Stimulated activated CD8-positive, alpha-beta memory T cell treated with anti-CD3 and anti-CD28 coated beads, Interleukin-2, amount 100 ng/mL, for 1 hour (primary cell): Measurements from ENCODE around the gene BEND4.
"Not testable (repeated sequence)": the region's sequence is repeated elsewhere in the genome, so short reads cannot be mapped to it uniquely, and the experiment has no call there.

Experiments
- DNase-seq, 2 donors: peaks; one replicate each; pipeline ENCODE4 v3.0.0-alpha.2; 2020; ENCODE audit warnings: low read depth in 2 of 2

Gene BEND4

DNA sequence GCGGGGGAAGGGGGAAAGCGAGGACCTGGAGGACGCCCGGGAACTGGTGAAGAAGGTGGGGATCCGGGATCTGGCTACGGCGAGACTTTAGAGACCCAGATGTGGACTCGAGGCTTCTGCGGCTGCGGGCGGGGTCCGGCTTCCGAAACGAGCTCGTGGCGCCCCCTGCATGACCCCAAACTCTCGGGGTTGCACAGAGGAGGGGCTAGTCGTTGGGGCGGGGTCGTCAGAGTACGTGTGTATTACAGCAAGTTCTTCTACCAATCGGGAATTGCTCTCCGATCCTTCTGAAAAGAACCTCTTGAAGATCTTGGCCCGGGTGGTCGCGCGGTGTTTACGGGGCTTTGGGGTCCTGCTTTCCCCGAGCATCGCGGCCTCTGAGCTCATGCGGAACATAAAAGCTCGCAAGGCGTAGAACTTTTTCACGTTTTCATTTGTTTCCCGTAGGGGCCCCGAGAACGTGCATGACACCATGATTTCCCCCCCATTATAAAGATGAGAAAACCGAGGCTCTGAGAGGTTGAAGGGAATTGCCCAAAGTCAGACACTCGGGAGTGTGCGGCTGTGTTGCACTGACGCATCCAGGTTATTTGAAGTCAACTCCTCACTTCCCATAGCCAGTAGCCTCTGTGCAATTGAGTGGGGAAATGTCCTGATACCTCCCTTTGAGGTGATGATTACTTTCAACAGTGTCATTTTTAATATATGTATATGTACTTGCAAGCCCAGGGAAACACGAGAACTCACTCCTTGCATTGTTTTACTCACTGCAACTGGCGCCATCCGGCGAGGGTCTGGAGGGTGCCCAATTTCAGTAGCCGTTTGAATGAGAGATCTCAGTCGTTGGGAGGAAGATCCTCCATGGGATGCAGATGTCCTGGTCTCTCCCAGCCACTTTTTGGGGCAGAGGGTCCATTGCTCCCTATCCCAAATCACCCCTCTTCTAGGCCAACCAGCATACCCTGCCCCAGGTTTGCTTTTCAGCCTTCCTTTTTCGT is at the start of gene BEND4:
TSS of gene BEND4 (minus strand) at position 149 of the 998 bp plus-strand sequence. CDS start 512 bp downstream, outside the sequence.
- DNase-seq: no peak

DNA sequence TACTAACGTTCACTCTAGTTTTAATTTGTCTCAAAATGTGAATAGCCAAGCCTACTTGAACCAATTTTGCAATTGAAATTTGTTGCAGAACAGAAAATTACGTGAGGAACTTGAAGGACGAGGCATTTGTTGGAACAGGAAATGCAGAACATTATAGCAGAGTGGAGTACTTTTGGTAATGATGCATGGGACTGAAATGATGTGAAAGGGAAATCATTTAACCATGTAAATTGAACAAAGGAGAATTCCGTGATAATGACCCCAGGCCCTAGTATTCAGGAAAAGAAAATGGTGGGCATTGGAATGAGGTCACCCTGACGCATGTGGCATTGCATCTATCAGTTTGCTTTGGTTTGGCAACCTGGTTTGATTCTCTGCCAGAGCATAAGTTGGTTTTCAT is 44.9 kb upstream of the BEND4 start:
- no peak for DNase-seq

DNA sequence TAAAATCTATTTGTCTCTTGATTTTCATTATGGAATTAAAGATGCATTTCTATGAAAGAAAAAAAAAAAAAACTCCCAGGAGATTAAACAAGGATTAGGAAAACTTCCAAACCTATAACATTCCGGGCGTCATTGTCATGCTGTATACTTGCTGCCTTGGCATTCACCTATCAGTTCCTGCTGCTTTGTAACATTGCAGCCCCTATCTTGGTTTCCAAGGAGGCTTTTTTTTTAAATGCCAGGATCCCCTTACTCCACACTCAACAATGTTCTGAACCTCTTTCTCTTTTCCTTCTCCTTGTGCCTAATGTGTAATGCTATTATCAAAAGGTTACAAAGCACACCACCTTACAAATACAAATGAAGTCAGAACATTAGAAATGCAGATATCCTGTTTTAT is 20.5 kb upstream of the BEND4 start:
- no peak for DNase-seq

DNA sequence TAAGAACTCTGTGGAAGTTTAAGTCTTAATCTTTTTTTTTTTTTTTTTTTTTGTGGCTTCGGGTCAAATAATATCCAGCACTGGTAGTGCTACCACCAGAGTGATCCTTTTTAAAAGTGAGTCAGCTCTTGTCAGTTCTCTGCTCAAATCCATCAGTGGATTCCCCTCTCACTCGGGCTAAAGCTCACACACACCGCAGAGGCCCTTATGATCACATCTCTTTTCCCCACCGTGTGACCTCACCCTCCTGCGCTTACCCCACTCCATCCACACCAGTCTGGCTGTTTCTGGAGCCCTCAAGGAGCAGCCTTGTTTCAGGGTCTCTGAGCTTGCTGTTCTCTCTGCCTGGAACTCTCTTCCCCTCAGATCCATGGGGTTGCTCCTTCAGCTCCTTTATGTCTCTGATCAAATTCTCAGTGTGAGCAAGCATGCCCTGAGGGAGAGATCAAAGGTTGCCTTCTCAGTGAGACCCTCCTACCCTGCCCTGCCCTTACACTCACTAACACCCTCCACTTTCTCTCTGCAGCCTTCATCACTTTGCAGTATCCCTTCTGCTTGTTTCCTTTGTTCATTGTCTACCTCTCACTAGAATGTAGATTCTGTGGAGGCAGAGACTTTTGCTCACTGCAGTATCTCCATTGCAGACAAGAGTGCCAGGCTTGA is 19.8 kb upstream of the BEND4 start:
- no peak for DNase-seq

DNA sequence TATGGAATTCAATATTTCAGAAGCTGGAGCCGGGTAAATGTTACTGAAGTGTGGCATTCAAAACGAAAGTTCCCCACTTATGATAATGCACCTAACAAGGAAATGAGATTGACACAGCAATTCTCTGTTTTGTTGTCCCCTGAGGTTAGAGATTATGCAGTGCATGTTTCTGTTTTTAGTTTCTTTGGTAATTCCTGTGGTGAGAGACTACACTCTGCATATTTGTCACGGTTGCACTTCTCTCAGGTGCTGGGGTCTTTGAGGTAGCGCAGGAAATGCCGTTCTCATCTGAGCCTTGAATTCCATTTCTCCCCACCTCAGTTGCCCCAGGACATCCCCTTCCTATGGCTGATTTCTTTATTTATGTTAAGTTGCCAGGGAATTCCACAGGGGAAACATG is 15.3 kb upstream of the BEND4 start:
- DNase-seq: no peak

DNA sequence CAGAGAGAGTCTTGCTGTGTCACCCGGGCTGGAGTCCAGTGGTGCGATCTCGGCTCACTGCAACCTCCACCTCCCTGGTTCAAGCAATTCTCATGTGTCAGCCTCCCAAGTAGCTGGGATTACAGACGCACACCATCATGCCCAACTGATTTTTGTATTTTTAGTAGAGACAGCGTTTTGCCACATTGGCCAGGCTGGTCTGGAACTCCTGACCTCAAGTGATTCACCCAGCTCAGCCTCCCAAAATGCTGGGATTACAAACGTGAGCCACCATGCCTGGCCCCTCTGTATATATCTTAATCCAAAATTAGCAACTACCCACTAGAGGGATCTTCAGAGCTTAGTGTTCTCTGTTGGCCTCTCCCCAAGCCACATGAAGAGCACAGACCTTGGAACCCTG is 13.7 kb upstream of the BEND4 start:
- DNase-seq: not testable (repeated sequence)

DNA sequence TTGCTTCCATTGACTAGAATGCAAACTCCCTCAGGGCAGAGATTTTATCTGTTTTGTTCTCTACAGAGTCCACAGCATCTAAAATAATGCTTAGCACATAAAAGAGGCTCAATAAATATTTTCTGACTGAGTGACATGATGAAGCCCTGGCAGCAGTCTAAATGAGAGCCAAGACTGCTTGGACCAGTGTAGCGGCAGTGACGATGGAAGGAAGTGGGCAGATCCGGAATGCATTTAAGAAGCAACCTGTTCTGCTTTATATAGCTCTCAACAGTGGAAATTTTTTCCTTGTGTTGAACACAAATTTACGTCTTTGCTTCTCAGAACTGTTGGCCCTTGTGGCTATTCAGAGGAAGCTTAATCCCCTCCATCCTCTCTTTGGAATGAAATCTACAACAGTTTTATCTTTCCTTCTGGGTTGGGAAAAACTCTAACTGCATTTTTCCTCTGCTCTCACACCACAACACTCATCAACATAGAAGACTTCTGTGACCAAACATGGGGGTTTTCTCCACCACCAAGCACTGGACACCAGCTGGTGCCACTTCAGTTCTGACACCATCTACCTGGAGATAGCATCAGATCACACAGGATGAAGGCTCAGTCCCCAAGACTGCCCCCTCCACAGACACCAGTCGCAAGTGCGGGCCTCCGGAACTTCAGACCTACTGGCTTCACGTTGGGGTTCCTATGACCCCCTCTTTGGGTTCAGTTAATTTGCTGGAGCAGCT is 7.0 kb upstream of the BEND4 start:
- no peak for DNase-seq

DNA sequence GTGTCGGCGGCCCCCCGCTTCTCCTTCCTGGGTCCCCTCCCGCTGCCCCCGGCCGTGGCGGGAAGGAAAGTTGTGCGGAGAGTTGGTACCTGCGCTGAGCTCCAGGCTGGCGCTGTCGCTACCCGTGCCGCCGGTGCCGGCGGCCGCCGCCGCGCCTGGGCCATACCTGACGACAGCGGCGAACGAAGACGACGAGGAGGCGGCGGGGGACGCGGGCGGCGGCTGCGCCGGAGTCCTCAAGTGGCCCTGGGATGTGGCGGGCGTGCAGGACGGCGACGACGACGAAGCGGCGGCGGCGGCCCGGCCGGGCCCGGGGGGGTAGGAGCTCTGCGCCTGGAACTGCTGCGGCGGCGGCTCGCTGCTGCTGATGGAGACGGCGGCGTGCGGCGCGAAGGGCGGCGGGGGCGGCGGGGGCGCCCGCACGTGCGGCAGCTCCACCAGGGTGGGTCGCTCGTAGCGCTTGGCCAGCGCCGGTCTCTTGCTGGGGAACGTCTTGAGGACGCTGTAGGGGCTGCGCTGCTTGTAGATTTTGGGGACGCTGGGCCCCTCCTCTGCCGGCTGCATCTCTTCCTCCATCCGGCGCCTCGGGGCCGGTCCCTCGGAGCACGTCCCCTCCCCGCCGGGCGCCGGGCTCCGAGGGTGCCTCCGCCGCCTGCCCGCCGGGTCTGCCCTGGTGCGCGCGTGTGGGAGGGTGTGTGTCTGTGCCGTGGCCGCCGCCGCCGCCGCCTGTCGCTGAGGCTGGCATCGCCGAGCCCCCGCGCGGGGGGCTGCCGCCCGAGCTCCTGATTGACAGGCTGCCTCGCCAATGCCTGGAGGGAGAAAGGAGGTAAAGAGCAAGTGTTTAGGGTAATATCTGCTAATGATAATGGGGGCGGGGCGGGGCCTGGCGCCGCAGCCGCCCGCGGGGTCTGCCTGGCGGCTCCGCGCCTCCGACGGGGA is 618 bp downstream of the BEND4 start:
- DNase-seq: no peak

DNA sequence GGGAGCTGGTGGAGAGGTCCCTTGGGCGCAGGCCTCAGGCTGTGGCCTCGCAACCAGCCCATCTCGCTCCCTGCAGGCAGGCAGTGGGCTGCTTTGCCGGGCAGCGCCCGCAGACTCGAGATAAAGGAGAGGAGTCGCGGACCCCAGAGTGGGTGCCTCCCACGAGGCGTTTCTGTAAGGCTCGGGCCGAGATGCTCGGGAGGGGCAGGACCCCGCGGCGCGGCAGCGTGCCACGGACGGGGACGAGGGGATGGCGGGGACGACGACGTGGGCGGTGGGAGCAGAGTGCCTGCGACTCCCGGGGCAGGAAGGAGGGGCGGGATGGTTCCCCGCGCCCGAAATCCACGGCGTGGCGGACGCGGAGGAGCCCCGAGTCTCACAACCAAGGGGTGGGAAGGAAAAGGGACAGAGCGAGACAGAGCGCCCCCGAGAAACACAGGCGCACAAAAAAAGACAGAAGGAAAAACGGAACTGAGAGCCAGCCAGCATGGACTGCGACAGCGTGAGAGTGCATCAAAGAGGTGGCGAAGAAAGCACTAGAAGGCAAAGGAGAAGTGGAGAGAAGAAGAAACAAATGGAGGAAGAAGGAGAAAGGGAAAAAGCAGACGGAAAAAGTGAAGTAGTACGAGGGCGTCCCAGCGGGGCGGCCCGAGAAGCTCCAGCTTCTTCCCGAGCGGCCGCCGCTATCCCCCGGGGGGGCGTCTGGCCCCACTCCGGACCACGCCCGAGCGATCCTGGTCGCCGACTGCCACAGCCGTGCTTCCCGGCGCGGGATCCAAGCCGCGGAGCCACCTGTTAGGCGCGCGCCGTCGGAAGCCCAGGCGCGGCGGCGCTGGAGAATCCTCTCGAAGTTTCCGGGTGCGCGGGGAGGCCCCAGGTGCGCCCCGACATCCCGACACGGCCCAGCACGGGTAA is 1.5 kb downstream of the BEND4 start:
- DNase-seq: no peak

DNA sequence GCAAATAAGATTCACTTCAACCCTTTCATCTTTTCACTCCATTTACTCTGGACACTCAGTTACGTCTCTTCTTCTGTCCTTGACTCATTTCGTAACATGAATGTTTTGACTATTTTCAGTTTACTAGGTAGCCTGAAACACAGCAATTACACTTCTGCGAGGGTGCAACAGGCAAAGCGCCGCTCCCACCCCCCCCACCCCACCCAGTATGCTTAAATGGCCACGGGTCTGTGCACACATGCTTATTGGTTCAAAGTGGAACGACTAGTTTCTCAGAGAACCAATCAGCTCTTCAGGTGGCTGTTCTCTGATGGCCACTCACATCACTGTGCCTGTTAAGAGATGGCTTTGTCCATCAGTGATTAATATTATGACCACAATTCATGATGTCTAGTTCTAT is 3.5 kb downstream of the BEND4 start:
- no peak for DNase-seq

DNA sequence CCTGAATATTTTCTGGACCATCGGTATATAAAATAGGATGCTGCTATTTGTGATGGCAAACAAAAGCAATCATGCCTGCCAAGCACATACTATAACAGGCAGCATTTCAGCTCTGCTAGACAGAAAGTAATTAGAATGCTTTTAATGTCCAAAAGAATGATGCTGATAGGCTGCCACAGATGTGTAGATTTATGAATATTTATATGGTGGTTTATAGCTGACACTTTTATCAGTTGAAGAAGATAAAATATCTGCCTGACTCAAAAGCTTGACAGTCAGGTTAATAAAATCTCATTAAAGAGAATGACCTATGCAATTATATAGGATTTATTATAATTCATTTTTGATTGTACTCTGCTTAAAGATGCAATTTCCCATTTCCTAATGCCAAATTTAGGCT is 4.0 kb downstream of the BEND4 start:
- DNase-seq: no peak

DNA sequence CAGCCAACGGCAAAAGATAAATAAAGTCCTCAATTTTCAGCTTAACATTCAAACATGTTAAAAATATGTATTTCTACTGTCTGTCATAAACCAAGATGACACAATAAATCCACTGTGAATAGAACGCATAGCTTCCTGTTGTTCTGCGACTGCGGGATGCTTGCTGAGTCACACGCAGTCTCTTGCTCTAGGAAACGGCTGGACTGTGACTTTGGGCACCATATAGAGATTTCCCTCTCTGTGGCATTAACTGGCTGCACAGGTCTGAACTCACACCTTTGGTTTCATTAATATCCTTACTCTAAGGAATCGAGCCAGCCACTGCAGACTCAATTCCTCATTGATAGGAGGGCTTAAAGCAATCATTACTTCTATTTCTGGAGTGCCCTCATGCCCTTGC is 8.4 kb downstream of the BEND4 start:
- no peak for DNase-seq

DNA sequence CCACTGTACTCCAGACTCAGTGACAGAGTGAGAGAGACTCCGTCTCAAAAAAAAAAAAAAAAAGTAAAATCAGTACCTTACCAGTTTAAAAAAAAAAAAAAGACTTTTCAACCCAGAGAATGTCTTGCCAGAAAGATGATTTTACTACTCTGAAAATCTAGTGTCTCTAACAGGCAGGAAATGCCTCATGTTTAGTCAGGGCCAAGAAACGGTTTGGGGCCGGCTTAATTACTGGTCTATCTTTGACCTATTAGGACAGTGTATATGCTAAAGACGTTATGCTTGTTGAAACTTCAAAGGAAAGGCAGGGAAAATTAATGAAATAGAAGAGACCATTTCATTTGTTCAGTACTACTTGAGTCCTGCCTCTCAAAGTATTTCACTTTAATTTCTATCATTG is 9.9 kb downstream of the BEND4 start:
- no peak for DNase-seq

DNA sequence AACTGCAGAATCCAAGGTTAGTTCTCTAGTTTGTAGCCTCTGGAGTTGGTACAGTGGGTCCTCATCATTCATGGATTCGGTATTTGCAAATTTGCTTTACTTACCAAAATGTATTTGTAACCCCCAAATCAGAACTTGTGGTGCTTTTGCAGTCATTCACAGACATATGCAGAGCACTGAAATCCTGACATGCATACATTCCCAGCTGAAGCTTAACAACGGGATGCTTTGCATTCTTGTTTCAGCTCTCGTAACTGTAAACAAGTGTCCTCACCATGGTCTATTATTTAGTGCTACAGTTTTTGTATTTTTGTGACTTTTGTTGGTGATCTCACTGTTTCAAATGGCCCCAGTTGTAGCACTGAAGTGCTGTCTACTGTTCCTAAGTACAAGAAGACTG is 16.1 kb downstream of the BEND4 start:
- DNase-seq: no peak

DNA sequence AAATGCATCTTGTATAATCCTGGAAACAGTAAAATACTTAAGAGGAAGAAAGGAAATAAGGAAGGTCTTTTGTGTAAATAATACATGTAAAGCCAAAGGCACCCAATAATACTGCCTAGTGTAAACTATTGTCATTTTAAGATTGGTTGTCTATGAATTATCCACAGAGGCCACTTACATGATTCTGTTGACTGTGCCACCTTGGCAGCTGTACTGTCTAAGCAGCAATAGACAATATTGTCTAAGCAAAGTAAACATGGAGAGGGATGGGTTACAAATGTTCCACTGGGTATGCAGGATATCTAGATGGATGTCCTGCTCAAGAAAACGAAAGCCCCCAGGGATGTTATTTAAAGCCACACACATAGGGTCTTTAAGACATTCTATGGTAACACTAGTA is 19.4 kb downstream of the BEND4 start:
- no peak for DNase-seq

DNA sequence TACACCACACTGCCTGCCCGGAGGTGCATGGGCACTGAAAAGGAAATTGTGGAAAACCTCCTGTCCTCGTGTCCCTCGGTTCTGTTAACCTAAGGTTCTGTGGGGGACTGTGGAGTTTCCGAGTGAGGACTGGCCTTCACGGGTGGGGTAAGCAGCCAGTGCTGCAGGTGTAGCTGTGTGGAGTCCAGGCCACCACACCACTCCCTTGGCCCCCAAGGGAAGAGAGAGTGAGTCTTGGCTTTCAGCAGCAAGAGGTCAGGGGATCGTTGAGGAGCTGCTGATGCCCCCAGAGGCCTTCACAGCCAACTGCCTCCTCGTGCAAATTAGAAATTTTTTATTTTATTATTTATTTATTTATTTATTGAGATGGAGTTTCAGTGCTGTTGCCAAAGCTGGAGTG is 20.4 kb downstream of the BEND4 start:
- DNase-seq: no peak

DNA sequence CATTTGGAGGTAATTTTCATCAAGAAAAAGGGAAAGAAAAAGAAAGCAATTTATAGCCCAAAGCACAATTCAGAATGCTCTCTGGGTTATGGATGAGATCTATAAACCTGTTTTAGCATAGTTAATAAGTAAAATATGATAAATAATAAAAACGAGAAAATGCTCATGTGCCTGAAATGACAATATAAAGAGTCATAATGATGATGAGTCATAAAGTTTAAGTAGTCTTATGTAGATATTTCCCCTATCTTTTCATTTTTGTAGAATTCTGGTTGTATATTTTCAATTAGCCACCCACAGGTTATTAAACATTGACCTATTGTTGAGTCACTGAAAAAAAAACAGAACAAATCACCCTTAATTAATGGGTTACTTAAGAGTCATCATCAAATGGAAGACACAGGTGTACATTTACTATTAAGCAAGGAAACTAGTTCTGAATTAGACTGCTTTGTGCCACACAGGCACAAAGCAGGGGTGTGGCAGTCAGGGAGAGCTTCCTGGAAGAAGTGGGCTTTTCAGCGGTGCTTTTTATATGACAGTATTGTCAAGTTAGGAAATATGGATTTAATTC is 29.3 kb downstream of the BEND4 start:
- DNase-seq: no peak

DNA sequence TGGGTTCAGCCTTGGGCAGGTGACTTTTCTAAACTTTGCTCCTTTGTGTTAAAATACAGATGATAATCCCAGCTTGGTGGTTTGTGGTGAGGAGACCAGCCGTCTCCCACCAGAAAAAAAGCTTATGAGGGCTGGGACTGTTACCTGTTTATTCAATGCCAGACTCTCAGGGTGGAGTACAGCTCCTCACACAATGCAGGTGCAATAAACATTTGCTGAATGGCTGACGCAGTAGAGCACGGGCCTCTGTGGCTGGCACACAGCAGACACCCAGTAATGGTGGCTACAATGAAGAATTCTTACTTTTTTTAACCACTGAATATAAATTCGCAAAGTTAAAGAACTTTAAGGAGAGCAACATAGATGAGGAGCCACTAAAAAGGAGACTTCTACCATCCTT is 30.2 kb downstream of the BEND4 start:
- no peak for DNase-seq

DNA sequence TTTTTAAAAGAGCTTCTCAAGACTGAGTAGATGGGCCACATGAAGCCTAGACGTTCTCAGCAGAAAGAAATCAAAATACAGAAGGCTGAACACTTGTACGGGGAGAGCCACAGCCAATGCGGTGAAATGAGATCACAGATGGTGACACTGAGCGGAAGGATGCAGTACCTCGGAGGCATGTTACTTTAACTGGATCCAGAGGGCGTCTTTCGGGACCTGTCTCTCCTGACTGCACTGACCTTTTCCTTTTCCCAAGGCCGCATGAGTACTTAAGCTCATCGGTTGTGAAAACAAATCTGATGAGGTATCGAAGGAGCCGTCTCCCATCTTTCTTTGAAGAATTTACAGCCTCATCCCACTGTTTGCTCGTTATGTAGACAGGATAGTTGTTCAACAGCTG is 32.6 kb downstream of the BEND4 start:
- no peak for DNase-seq

DNA sequence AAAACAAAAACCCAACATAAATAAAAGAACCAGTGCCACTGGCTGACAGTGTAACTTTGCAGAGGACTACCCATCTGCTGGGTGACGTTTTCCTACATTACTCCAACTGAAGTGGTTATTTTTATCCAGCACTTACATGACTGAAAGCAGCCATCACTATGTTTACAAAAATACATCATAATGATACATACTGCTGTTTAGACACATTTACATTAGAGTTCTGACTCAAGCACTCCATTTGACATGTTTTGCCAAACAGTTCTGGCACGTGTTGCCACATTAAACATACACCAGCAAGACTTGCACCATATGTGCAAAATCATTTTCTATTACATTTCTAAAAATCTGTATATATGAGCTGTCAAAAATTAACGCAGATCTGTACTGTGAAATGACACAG is 39.6 kb downstream of the BEND4 start:
- no peak for DNase-seq
